Endothelial cell (in vitro differentiated cells): Measurements from ENCODE around the gene CTNNA3. TPM values are rescaled to one million over a fixed set of nuclear protein-coding genes. Genes with fewer than 3 reads are reported as not detected.

ENCODE experiments used
- DNase-seq: peaks from one replicate; pipeline ENCODE4 v3.0.0; 2021; ENCODE audit warnings: low spot score
- H3K27ac Mint-ChIP-seq: one replicate; pipeline ENCODE4 v1.8.0; 2021; ENCODE audit warnings: mixed read lengths, inconsistent platforms; ENCODE audit not compliant: unreplicated experiment
- H3K27me3 Mint-ChIP-seq: one replicate; pipeline ENCODE4 v1.8.0; 2021; ENCODE audit warnings: mild to moderate bottlenecking, moderate library complexity, mixed read lengths, inconsistent platforms; ENCODE audit not compliant: unreplicated experiment
- H3K36me3 Mint-ChIP-seq: one replicate; pipeline ENCODE4 v1.8.0; 2021; ENCODE audit warnings: mild to moderate bottlenecking, low read depth, mixed read lengths, inconsistent platforms; ENCODE audit not compliant: unreplicated experiment
- H3K4me1 Mint-ChIP-seq: one replicate; pipeline ENCODE4 v1.8.0; 2021; ENCODE audit warnings: mild to moderate bottlenecking, mixed read lengths, inconsistent platforms; ENCODE audit not compliant: unreplicated experiment
- H3K4me3 Mint-ChIP-seq: one replicate; pipeline ENCODE4 v1.8.0; 2021; ENCODE audit warnings: mild to moderate bottlenecking, mixed read lengths, inconsistent platforms; ENCODE audit not compliant: unreplicated experiment
- H3K9me3 Mint-ChIP-seq: one replicate; pipeline ENCODE4 v1.8.0; 2021; ENCODE audit warnings: mixed read lengths, inconsistent platforms; ENCODE audit not compliant: unreplicated experiment
- CTCF ChIP-seq: fragments of 200-600 bp; sonication (generic); IDR thresholded peaks from one replicate; pipeline ENCODE4 v1.5.0; 2021; ENCODE audit warnings: antibody characterized with exemption; ENCODE audit not compliant: unreplicated experiment
- total RNA-seq: library from RNA; stranded (reverse); fragmentation: NEBNext Ultra II Directional; extraction: Animal tissue kit (Norgen Biotek cat#: 25700); gene quantifications from one replicate; pipeline ENCODE4 v1.2.1, GENCODE V29; 2021; ENCODE audit not compliant: unreplicated experiment

CTNNA3 gene
- total RNA-seq, 1 donor from 2014 or later = 2.3 TPM

GRCh38 chr10:65943451-65943850 is 1752.5 kb downstream of the CTNNA3 start:
- Mint-ChIP-seq H3K4me3 (no peak overlapping the region), H3K9me3 (no peaks in the 10 kb centered on the region), H3K36me3 (no peaks in the 10 kb centered on the region), H3K27ac (no peak overlapping the region), H3K4me1 (no peaks in the 10 kb centered on the region), H3K27me3 (no peaks in the 10 kb centered on the region)
- no peak for TF ChIP-seq CTCF
- DNase-seq = no peak

DNA sequence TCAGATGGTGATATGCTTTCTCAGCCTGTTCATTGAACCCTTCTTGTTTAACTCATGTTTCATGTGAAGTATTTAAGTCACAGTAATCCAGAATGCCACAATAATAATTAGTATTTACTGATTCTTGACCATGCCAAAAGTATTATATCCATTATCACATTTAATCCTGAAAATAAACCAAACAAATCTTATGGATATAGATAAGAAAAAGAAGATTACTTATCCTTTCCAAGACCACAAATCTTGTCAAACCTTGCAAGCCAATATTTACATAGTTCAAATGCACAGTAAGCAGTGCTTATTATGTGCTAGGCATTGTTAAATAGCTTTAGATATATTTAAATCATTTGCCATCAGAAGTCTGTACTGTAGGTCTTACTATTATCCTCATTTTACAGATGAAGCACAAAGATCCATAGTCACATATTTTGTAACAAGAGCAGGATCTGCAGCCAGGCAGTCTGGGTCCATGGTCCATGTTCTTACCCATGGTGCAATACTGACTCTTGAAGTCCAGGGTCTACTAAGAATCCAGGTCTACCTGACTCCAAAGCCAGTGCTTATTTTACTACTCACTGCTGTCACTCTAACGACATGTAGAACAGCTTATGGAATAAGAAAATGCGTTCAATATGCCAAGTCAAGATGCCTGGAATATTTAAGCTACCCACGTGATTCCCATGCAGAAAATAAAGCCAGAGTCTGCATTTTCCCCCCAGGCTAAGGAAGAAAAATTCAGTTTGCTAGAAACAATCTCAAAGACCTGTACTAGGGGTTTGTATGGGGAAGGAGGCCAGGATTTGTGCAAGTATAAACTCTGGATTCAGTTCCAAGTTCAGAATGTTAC is 1755.0 kb downstream of the CTNNA3 start:
- H3K4me3 Mint-ChIP-seq = no peak overlapping the region
- no peak for TF ChIP-seq CTCF
- H3K27me3 Mint-ChIP-seq = no peaks in the 10 kb centered on the region

GRCh38 chr10:65940105-65940504 is 1755.9 kb downstream of the CTNNA3 start:
- no peak for TF ChIP-seq CTCF
- no peaks in the 10 kb centered on the region for H3K9me3 Mint-ChIP-seq
- DNase-seq = no peak

More for the DNA sequence above, 1755.0 kb downstream of the CTNNA3 start:
- Mint-ChIP-seq H3K36me3 (no peaks in the 10 kb centered on the region), H3K27ac (no peak overlapping the region), H3K9me3 (no peaks in the 10 kb centered on the region), H3K4me1 (no peaks in the 10 kb centered on the region)
- DNase-seq = no peak

DNA sequence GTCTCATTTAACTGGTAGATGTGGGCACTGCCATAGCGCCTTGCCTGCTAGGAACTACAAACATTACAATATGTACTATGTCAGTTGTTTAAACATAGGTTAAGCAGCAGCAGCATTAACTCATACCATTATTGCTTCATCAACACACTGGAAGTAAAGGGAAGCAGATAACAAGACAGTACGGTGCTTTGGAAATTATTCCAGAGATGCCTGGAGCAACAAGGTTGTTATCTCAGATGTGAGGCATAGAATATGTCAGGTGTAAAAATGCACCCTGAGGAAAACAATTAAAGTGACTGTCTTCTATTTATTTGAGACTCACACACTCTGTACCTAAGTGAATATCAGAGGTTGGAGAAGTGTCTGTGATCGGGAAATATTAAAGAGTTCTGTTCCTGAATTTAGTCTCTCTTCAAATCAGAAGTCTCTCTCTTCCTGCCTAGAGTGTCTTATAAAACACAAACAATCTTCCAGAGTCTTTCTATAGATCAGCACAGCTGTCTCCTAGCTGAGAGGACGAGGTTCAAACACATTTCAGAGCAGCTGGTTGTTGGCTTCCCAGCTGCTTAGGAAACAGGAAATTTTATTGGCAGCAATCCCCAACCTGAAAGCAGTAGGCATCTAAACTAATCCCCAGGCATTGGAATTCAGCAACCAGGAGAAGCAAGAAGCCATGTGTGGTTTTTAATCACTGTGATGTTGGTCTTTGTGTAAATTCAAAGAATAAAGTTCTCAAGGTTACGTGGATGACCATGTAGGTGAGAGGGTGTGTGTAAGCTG is 1764.5 kb downstream of the CTNNA3 start:
- no peak for TF ChIP-seq CTCF
- peaks cover 13% of the 10 kb centered on the region for H3K4me1 Mint-ChIP-seq
- no peak for DNase-seq
- H3K4me3 Mint-ChIP-seq = no peak overlapping the region
- H3K27me3 Mint-ChIP-seq = no peaks in the 10 kb centered on the region
- no peaks in the 10 kb centered on the region for H3K36me3 Mint-ChIP-seq
- no peaks in the 10 kb centered on the region for H3K9me3 Mint-ChIP-seq
- peak overlapping the region; percentile 58 for H3K27ac Mint-ChIP-seq

More at GRCh38 chr10:65940105-65940504, 1755.9 kb downstream of the CTNNA3 start:
- Mint-ChIP-seq H3K4me3 (no peak overlapping the region), H3K27me3 (no peaks in the 10 kb centered on the region), H3K4me1 (no peaks in the 10 kb centered on the region), H3K27ac (no peak overlapping the region), H3K36me3 (no peaks in the 10 kb centered on the region)
